Hindlimb muscle (tissue), 1 donor: ENCODE results near the gene XKR7. TPM values are rescaled to one million over a fixed set of nuclear protein-coding genes. Genes with fewer than 3 reads are reported as not detected.
A peak's percentile ranks its signal among the peaks of the same experiment; 100 is the strongest.

Source experiments
- DNase-seq: peaks from one replicate; pipeline ENCODE4 v3.0.0-alpha.2; 2013
- polyA plus RNA-seq: library from polyadenylated mRNA; unstranded; fragments of 120-200 nt; gene quantifications from one replicate; pipeline ENCODE4 v1.2.1, GENCODE V29; 2013; ENCODE audit not compliant: insufficient read length

Gene XKR7
- polyA plus RNA-seq, 1 donor, result 0.05 TPM

DNA sequence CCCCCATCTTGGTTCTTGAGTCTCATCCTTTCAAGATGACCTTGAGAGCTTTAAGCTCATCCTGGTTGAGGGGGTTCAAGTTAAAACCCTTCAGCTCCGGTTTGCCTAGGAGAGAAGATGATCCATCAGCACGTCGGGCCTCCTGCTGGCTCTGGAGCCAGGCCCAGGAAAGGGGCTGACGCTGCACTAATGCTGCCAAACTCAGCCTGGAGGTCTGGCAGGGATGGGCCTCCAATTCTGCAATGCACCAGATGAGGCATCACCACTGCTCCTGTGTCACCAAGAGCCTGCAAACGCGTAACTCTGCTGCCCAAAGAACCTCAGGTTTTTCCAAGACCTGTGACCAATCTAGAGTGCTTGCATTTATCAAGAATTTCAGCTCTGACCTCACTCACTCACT lies 22.2 kb upstream of the XKR7 start:
- no peak for DNase-seq

DNA sequence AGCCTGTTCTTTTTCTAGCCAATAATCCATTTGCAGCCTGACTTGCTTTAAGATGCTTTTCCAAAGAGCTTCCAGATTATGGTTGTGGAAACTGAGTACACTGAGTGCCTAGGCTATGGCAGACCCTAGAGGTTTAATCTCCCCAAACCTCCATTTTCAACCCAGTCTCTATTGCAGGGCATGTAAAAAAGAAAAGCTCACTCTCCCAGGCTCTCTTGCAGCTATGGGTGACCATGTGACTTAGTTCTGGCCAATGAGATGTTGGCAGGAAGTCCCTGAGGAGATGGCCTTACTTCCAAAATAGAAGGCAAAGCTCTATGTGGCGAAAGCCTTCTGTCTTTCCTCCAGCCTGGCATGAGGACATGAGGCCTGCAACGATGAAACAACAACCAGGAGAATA lies 19.9 kb upstream of the XKR7 start:
- no peak for DNase-seq

DNA sequence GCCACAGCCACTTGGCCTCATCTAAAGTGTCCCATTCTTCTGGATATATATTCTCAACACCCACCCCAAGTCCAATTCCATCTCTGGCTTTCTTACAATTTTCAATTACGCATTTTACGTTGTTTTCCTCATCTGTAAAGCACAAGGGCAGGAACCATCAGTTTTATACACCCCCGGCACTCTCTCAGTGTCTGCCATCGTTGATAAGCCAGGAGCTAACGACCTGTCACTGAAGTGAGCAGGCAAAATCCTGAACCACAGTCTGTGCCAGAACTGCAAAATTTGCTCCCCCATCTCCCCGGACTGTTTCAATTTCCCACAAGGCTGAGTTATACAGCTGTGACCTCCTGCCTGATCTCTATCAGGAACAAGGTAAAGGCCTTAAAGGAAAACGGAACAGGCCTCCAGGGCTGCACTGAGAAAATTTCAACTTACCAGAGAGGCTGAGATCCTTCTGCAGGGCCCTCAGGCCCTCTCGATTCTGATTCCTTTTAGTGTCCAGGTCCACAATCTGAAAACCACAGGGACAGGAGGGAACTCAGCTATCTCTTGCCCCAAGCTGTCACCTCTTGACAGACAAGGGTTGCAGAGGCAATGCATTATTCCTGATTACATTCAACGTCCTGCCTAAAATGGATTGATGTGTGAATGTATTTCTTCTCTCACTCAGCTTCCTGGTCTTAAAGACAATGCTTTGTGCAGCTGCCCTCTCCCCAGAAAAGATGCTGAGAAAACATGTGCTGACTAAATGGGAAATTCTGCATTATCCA lies 17.9 kb upstream of the XKR7 start:
- DNase-seq, result no peak

DNA sequence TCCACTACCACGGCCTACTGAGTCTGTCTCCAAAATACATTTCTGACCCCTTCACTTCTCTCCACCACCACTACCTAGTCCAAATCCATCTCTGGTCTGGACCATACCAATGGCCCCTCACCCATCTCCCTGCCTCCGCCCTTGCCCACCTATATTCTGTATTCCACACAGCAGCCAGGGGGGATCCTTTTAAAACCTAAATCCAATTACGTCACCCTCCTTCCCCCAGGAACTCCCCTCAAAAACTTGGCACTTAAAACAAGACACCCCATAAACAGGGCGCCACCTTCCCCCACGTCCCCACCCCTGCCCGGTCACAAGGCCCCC lies 16.8 kb upstream of the XKR7 start:
- no peak for DNase-seq

DNA sequence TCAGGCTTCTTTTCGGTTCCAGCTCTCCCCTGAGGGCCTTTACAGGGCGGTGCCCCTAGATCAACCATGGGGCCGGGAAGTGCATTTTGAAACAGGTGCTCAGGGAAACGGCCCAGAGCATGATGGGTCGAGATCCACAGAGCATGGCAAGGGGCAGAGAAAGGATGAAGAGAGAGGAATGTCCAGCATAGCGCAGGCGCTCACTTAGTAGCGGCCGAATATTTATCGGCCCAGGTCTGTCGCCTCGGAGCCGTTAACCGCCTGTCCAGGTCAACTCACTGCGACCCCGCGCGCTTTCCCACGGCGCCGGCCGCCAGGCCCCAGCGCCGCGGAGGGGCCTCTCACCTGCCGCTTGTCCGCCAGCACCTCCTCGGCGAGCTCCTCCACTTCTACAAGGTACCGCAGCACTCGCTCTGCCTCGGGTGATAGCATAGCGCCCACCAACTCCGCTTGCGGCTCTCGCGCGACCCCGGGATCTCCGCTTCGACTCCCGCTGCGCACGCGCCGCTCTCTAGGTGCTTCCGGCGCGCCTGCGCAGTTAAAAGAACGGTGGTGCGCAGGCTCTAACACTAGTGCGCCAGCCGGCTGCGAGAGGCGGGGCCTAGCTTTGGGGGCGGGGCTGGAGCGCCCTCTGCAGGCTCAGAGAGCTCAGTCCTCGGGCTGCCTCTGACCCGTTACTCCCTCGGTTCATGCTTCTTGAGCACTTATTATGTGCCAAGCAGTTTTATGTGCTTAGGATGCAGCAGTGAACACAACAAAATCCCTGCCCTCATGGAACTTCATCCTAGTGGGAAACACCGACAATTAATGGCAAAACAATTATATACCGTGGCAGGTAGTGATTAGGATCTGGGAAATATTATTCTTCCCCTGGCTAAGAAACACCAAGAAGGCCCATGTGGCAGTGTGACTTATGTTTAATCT lies 16.2 kb upstream of the XKR7 start, which contains the start of gene PDRG1:
TSS of gene PDRG1 (minus strand) at position 517 of the 924 bp plus-strand sequence. CDS start at position 432, 85 bp downstream.
- peak; percentile 98 for DNase-seq

DNA sequence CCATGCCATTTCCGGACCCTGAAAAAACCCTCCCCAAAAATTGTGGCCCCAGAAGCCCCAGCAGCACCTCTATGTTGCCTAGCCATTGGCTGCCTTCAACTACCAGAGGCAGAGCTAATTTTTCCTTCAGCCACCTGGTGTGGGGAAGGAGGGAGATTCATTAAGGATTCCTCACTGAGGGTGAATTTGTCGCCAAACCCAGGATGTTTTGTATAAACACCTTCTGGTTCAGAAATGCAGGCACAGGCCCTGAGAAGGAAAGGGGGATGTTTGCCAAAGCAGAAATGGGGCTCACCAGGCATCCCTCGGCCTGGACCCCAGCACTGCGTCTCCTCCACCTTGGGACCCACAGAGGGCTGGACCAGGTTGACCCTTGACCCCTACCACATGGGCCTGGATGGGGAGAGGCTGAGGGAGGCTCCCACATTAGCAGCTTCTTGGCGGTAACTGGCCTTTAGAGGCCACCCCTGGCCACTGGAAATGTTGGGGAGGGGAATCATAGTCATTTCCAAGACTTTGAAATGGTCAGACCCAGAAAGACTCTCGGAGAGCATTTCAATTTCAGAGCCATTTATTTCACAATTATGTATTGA lies 14.3 kb upstream of the XKR7 start:
- no peak for DNase-seq

DNA sequence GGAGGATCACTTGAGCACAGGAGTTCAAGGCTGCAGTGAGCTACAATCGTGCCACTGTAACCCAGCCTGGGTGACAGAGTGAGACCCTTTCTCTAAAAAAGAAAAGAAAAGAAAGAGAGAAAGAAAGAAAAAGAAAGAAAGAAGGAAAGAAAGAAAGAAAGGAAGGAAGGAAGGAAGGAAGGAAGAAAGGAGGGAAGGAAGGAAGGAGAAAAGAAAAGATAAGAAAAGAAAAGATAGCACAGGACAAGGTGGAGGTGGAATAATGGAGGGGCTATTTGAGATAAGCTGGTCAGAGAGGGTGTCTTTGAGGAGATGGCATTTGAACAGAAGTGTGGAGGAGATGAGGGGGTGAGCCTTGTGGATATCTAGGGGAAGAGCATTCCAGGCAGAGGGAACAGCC lies 13.5 kb upstream of the XKR7 start:
- DNase-seq, result no peak

DNA sequence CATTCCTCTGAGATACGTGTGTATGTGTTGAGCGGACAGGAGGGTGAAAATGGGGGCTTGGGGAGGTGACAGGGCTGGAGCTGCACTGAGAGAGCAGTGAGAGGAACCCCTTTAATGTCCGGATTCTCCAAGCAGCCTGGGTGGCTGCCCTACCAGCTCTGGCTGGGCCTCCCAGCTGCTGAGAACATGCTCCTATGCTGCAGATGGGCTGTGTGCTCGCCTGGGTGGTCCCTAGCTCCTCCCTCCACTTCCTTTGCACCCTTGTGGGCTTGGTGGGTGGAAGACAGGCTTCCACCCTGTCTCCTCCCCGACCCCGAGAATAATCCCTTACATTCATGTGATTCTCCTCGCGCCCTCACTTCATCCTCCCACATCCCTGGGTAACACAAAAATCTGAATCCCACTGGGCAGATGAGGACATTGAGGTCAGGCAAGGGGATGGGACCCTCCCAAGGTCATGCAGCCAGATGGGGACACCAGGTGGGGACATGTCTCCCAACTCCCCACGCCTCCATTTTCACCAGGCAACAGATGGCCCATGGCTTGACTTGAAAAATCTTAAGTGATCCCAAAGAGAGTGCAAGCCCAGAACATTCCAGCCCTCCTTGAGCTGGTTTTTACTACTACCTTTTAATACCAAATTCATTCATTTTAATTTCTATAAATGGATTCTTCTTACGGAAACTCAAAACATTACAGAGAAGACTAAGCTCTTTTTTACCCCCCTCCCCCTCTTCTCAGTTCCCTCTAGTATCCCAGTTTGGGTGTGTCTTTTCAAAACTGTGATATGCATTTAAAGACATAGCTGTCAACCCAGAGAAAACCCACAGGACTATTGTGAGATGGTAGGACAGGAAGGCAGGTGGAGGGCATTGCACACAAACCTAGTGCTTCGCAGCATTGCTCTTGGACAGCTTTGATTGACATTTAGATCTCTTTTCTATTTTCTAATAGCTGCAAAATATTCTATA lies 11.1 kb upstream of the XKR7 start:
- no peak for DNase-seq

DNA sequence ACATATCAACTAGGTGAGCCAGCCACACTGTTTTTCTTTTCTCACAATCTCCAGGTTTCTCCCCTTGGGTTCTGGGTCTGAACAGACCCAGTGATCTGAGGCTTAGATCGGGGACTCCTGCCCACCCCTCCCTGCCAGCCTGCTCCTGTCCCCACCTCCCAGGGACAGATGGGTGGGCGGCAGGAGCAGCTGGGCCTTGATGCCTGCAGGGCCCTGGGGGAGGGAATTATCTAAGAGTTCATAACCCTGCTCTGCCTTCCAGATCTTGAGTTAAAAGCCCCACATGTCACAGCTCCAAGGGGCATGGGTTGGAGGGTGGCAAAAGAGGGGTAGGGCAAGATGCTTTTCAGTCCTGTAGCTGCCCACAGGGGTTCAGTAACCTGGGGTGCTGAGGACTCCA lies 5.2 kb upstream of the XKR7 start:
- no peak for DNase-seq

DNA sequence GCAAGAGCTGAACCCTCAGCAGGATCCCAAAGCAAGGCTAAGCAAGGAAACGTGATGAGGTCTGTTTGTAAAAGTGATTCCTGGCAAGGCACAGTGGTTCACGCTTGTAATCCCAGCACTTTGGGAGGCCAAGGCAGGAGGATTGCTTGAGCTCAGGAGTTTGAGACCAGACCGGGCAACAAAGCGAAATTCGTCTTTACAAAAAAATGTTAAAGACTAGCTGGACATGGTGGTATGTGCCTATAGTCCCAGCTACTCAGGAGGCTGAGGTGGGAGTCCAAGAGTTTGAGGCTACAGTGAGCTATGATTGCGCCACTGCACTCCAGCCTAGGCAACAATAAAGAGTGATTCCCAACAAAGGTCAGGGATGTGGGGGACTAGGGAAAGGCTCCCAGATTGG lies 4.1 kb upstream of the XKR7 start:
- DNase-seq, result no peak

DNA sequence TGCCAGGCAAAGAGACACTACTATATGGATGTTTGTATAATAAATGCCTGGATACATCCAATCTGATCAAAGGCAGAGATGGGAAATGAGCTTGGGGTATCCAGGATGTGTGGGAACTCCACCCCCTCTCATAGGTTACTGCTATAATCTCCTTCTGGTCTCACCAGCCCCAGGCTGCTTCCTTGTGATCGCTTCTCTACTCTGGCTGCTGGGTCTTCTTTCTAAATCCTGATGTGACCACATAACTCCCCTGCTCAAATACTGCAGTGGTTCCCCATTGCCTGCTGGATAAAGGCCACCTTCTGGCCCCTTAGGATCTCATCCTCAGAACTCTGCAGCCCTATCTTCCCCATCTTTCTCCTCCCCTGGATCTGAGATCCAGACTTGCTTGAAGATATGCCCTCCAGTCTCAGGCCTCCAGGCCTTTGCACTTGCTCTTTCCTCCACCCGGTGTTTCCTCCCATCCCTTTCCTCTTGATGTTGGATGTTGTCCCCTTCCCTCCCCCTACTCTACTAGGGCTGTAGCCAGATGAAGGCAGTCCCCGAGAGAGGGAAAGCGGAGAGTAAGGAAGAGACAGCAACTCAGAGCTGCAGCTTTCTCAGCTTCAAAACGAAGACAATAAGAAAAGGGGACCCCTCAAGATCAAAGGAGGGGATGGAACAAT lies 828 bp upstream of the XKR7 start:
- no peak for DNase-seq

DNA sequence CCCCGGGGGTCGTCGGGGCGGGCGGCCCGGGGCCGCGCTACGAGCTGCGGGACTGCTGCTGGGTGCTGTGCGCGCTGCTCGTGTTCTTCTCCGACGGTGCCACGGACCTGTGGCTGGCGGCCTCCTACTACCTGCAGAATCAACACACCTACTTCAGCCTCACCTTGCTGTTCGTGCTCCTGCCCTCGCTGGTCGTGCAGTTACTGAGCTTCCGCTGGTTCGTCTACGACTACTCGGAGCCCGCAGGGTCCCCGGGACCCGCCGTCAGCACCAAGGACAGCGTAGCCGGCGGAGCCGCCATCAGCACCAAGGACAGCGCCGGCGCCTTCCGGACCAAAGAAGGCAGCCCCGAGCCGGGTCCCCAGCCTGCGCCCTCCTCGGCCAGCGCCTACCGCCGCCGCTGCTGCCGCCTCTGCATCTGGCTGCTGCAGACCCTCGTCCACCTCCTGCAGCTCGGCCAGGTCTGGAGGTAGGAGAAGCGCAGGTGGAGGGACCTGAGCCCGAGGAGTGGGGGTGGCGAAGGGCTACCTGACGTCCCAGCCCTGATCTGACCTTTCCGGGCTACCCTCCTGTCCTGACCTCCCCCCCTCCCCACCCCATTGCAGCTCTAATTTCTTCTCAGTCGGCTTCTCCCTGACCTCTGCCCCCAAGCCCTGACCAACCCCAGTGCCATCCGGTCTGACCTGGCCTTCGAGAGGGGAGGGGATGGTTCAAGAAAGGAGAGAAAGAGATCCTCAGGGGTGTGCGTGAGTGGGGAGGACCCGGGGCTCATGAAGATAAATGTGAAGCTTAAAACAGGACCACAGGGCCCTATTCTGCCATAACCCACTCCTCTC lies 558 bp downstream of the XKR7 start:
- peak; percentile 83 for DNase-seq

DNA sequence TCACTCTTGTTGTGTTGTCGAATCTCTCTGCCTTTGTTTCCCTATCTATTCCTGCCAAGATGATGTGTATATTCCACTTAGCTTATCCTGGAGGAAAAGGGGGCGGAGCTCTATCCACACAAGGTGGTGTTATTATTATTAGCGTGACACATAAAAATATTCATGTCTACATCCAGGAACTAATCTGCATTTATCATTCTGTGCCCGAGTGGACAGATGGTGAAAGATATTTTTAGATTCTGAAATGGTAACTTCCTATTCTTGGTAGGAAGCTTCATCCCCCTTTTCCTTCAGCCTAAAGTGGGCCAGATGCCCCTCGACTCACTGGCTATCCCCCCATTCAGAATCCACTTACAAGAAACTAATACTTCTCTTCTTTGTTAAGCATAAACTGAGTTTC lies 2.0 kb downstream of the XKR7 start:
- DNase-seq, result no peak

DNA sequence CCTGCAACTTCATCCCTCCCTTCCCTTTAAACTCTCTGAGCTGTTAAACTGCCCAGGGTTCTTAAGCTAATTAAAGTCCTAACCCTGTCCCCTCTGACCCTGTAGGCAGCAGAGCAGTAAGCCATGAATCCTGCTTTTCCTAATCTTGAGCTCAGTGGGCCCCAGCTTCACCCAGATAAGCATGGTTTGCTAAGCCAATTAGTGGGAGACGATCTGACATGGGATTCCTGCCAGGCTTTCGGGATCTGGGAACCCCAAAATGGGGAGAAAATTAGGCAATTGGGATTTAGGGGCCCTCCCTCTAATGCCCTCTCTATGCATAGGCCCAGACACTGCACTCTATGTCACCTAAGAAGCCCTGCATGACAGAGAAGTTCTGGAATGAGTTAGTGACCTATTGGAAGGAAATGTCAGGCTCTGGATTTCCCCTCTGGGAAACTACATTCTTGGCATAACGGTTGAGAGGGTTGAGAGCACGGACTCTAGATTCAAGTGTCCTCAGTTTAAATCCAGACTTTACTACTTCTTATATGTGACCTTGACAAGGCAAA lies 4.6 kb downstream of the XKR7 start:
- no peak for DNase-seq

DNA sequence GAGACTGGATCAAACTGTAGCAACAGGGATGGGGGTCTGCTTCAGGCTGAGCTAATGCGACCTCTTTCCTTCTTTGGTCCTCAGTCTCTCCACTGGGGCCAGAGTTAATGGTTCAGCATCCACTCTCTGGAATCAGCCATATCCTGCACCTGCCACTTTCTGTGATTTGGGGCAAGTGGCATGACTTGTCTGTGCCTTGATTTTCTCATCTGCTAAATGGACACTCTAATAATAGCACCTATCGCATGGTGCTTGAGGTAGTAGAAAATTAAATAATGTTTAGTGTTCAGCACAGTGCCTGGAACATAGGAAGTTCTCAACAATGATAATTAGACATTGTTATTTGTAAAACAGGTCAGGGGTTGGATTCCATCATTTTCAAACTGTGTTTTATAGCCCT lies 6.3 kb downstream of the XKR7 start:
- DNase-seq, result no peak

DNA sequence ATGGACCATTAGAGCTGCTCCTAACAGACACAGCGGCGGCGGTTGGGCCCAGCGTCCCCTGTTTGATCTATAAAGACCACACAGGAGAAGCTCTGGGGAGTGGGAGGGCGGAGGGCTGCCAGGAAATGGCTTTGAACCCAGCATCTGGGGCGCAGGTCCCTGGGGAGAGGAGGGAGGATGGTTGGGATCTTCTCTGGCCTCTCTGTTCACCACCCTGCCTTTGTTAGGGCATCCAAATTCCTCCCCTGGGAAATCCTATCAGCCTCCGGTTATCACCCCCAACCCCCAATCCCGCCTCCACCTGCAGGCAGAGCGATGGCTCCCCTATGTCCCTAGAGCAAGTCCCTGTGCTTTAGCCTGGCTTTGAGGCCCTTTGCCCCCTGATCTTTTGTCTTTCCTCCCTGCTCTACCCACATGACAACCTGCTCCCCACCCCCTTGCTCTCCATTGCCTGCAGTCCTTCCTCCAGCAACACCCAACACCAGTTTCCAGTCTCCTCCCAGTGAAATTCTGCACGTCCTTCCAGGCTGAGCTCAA lies 7.1 kb downstream of the XKR7 start:
- DNase-seq, result no peak

DNA sequence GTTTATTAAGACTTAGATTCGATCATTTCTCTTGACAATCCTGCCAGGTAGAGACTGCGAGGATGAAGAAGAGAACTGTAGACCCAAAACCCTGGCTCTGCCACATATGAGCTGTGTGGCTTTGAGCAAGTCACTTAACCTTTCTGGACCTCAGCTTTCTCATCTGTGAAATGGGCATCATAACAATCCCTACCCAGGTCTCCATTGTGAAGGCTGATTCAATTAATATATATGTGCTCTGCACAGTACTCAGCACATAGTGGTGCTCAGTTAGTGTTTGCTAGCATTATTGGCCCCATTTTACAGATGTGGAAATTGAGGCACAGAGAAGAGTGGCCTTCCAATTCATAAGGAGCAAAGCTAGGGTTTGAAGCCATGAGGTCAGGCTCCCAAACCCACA lies 7.9 kb downstream of the XKR7 start:
- DNase-seq, result no peak

DNA sequence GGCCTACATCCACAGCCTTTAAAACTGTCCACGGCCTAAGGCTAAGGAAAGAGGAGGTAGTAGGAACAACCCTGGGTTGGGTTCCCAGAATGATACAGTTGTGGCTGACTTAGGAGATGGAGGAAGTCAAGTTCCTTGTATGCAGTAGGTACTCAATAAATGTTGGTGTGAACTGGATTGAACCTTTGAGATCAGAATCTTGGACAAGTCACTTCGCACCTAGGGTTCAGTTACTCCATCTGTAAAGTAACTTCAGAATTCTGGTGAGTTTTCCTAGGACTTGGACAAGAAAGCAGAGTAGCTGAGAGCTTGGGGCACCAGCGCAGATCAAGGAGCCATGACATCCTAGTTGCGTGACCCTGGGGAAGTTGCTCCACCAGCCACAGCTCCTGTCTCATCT lies 9.1 kb downstream of the XKR7 start:
- DNase-seq, result no peak

DNA sequence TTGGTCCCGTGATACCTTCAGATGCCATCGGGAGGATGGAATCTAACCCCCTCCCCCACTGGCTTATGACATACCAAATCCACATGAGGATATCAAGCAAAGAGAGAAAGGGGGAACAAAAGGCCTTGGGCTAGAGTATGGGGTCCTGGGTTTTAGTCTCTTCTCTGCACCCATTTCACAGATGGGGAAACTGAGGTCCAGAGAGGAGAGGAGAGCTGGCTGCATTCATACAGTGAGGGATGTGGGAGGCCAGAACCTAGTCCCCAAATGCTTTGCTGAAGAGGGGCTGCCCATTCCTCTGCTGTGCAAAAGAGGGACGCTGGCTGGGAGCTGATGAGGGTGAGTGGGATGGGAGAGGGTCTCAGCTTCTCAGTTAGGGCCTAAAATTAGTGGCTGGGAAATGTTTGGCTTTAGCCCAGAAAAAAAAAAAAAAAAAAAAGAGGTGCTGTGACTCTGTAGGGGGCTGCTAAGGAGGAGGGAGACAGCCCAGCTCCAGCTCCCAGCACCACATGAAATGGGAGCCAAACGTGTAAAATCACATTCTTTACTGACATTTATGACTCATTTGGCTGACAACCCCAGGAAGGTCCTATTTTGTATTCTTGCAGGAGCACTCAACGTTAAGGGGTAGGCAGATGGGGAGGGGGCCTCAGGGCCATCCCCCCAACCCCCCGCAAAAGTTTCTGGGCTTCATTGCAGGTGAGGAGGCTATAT lies 11.9 kb downstream of the XKR7 start:
- no peak for DNase-seq

DNA sequence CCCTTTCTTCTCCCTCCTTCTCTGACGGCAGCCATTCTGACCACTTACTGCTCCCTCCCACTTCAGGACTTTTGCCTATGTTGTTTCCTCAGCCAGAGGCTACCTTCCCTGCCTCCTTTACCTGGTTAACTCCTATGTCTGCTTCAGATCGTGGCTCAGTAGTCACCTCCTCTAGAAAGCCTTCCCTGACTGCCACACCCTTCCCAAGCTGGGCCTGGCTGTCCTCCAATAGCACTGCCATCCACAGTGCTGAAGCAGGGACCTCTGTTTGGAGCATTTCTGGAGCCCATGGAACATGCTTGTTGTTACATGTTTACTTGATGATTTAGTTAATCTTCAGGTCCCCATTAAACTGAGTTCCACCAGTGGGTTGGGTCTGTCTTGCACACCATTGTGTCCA lies 13.8 kb downstream of the XKR7 start:
- no peak for DNase-seq
